ENCODE measurements around the gene TCAIM. TPM values are rescaled to one million over a fixed set of nuclear protein-coding genes. Genes with fewer than 3 reads are reported as not detected.

TCAIM gene
- total RNA-seq, 1 experiment from 2014 or later, result 23.8 TPM

- Histone ChIP-seq H3K9ac (ENCODE audit: extremely low read depth, insufficient read length, low read length) (no peak overlapping the region), H3K79me1 (ENCODE audit: insufficient read depth, low read depth, low read length, poor library complexity, severe bottlenecking) (no peaks in the 10 kb centered on the region), H3K14ac (ENCODE audit: insufficient read depth, low read length) (no peak overlapping the region), H4K20me1 (ENCODE audit: control insufficient read depth, insufficient read depth, insufficient read length) (no peaks in the 10 kb centered on the region), H2BK20ac (ENCODE audit: low read depth, low read length, poor library complexity, severe bottlenecking) (no peak overlapping the region), H2AFZ (ENCODE audit: low read length) (no peak overlapping the region), H3K79me2 (ENCODE audit: insufficient read depth, low read length) (no peaks in the 10 kb centered on the region), H3K27me3 (ENCODE audit: insufficient read depth, low read length) (no peaks in the 10 kb centered on the region), H3K23ac (ENCODE audit: insufficient read length, low read depth, low read length) (no peak overlapping the region), H3K4ac (ENCODE audit: low read depth, low read length) (no peak overlapping the region), H3T11ph (ENCODE audit: low read length) (no peak overlapping the region), H2BK5ac (ENCODE audit: insufficient read length, low read length) (no peak overlapping the region), H3K4me2 (ENCODE audit: insufficient read depth, insufficient read length, low read length) (no peak overlapping the region), H3K27ac (ENCODE audit: insufficient read length, low read depth, low read length) (no peak overlapping the region), H3K9me3 (ENCODE audit: control insufficient read depth, low read depth, low read length) (no peaks in the 10 kb centered on the region), H3K4me1 (ENCODE audit: insufficient read depth, low read length) (no peaks in the 10 kb centered on the region), H2BK15ac (ENCODE audit: low read depth, low read length) (no peak overlapping the region), H3K18ac (ENCODE audit: insufficient read length, low read depth, low read length) (no peak overlapping the region), H2AK5ac (ENCODE audit: insufficient read length, low read length) (no peak overlapping the region), H3K23me2 (ENCODE audit: insufficient read length, low read depth, low read length, poor library complexity, severe bottlenecking) (no peaks in the 10 kb centered on the region), H3K56ac (ENCODE audit: insufficient read length, low read depth, low read length) (no peak overlapping the region), H2BK12ac (ENCODE audit: insufficient read length, low read depth, low read length) (no peak overlapping the region), H4K91ac (ENCODE audit: insufficient read length, low read depth, low read length) (no peak overlapping the region), H4K8ac (replicated peaks; ENCODE audit: insufficient read length, low read depth, low read length) (no peak overlapping the region), H4K5ac (ENCODE audit: insufficient read length, low read depth, low read length) (no peak overlapping the region), H2BK120ac (ENCODE audit: low read depth, low read length, poor library complexity, severe bottlenecking) (no peak overlapping the region)
- WGBS (ENCODE audit: extremely low coverage, insufficient read length, low lambda C conversion rate), result no CpG with 5 or more reads among the region's 7 CpGs
- H3K36me3 Mint-ChIP-seq (ENCODE audit: insufficient read depth in 1 of 3, low read depth in 3 of 3), result no peaks in the 10 kb centered on the region
- H3K9me3 Mint-ChIP-seq, result no peaks in the 10 kb centered on the region
- peaks cover 4% of the 10 kb centered on the region for H3K27me3 Mint-ChIP-seq (ENCODE audit: low read depth)
- H3K4me3 Mint-ChIP-seq, result no peak overlapping the region
- DNase-seq, result no peak
- H3K27ac Mint-ChIP-seq, result no peak overlapping the region; a peak in 1 of 7 replicates
- peaks cover 5 to 8% of the 10 kb centered on the region in 2 experiments for H3K4me1 Mint-ChIP-seq
- no peak for TF ChIP-seq CTCF (conservative IDR thresholded peaks at IDR 0.05)
These were observed 90.3 kb downstream of the TCAIM start for GRCh38 chr3:44428910-44429309.

All from H9 (cell line).